Mesothelial cell of epicardium (in vitro differentiated cells): ENCODE data around the gene RFLNA. TPM values are rescaled to one million over a fixed set of nuclear protein-coding genes. Genes with fewer than 3 reads are reported as not detected.
"Not testable (repeated sequence)": the region's sequence is repeated elsewhere in the genome, so short reads cannot be mapped to it uniquely, and the experiment has no call there.

Experiments
- DNase-seq, 2 experiments: peaks; one replicate each; pipeline ENCODE4 v3.0.0; 2021; ENCODE audit warnings: low spot score in 2 of 2; ENCODE audit not compliant: unreplicated experiment in 2 of 2
- H3K27ac Mint-ChIP-seq: 2 replicates; pipeline ENCODE4 v1.8.0; 2021; ENCODE audit warnings: mixed read lengths
- H3K27me3 Mint-ChIP-seq: 2 replicates; pipeline ENCODE4 v1.8.0; 2021; ENCODE audit warnings: low read depth, mixed read lengths
- H3K36me3 Mint-ChIP-seq: 2 replicates; pipeline ENCODE4 v1.8.0; 2021; ENCODE audit warnings: mixed read lengths
- H3K4me1 Mint-ChIP-seq: 2 replicates; pipeline ENCODE4 v1.8.0; 2021; ENCODE audit warnings: mixed read lengths
- H3K4me3 Mint-ChIP-seq: 2 replicates; pipeline ENCODE4 v1.8.0; 2021; ENCODE audit warnings: mild to moderate bottlenecking, moderate library complexity, mixed read lengths
- H3K9me3 Mint-ChIP-seq: 2 replicates; pipeline ENCODE4 v1.8.0; 2021; ENCODE audit warnings: mixed read lengths
- total RNA-seq: library from RNA; stranded (reverse); gene quantifications from 3 replicates; pipeline ENCODE4 v1.2.1, GENCODE V29; 2021
- TF ChIP-seq, protein P1 (sequence below): fragments of 200-600 bp; sonication (generic); IDR thresholded peaks from one replicate; pipeline ENCODE4 v1.5.0; 2021; ENCODE audit warnings: antibody characterized with exemption; ENCODE audit not compliant: unreplicated experiment

RFLNA gene
- total RNA-seq, 1 donor from 2014 or later = 41.0 TPM

- H3K27me3 Mint-ChIP-seq = no peaks in the 10 kb centered on the region
- no peak for DNase-seq
- H3K36me3 Mint-ChIP-seq = peaks cover 16% of the 10 kb centered on the region
- no peaks in the 10 kb centered on the region for H3K9me3 Mint-ChIP-seq
- peaks cover 29% of the 10 kb centered on the region for H3K4me1 Mint-ChIP-seq
- H3K27ac Mint-ChIP-seq = no peak overlapping the region
- H3K4me3 Mint-ChIP-seq = peak overlapping the region; percentile 86
- TF ChIP-seq, protein P1, sequence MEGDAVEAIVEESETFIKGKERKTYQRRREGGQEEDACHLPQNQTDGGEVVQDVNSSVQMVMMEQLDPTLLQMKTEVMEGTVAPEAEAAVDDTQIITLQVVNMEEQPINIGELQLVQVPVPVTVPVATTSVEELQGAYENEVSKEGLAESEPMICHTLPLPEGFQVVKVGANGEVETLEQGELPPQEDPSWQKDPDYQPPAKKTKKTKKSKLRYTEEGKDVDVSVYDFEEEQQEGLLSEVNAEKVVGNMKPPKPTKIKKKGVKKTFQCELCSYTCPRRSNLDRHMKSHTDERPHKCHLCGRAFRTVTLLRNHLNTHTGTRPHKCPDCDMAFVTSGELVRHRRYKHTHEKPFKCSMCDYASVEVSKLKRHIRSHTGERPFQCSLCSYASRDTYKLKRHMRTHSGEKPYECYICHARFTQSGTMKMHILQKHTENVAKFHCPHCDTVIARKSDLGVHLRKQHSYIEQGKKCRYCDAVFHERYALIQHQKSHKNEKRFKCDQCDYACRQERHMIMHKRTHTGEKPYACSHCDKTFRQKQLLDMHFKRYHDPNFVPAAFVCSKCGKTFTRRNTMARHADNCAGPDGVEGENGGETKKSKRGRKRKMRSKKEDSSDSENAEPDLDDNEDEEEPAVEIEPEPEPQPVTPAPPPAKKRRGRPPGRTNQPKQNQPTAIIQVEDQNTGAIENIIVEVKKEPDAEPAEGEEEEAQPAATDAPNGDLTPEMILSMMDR = no peak
Observed at GRCh38 chr12:124297389-124297788, 2.5 kb downstream of the RFLNA start.

- no peaks in the 10 kb centered on the region for H3K27me3 Mint-ChIP-seq
- no peaks in the 10 kb centered on the region for H3K9me3 Mint-ChIP-seq
- TF ChIP-seq, protein P1 = no peak
- H3K27ac Mint-ChIP-seq = no peak overlapping the region
- H3K4me3 Mint-ChIP-seq = no peak overlapping the region
- H3K36me3 Mint-ChIP-seq = peaks cover 16% of the 10 kb centered on the region
- H3K4me1 Mint-ChIP-seq = peaks cover 29% of the 10 kb centered on the region
- DNase-seq = no peak
Observed at GRCh38 chr12:124297856-124298255, 3.0 kb downstream of the RFLNA start.

- Mint-ChIP-seq H3K9me3 (no peaks in the 10 kb centered on the region), H3K36me3 (peaks cover 16% of the 10 kb centered on the region), H3K4me3 (no peak overlapping the region), H3K27me3 (no peaks in the 10 kb centered on the region), H3K27ac (no peak overlapping the region), H3K4me1 (peaks cover 26% of the 10 kb centered on the region)
- TF ChIP-seq, protein P1 = no peak
- no peak for DNase-seq
Observed at GRCh38 chr12:124298685-124299410, 4.0 kb downstream of the RFLNA start.

- no peak overlapping the region for H3K4me3 Mint-ChIP-seq
- no peak overlapping the region for H3K27ac Mint-ChIP-seq
- TF ChIP-seq, protein P1 = no peak
- no peaks in the 10 kb centered on the region for H3K27me3 Mint-ChIP-seq
- H3K36me3 Mint-ChIP-seq = peaks cover 19% of the 10 kb centered on the region
- no peak for DNase-seq
- no peaks in the 10 kb centered on the region for H3K9me3 Mint-ChIP-seq
- peaks cover 16% of the 10 kb centered on the region for H3K4me1 Mint-ChIP-seq
Observed at GRCh38 chr12:124299628-124300388, 4.9 kb downstream of the RFLNA start.

DNA sequence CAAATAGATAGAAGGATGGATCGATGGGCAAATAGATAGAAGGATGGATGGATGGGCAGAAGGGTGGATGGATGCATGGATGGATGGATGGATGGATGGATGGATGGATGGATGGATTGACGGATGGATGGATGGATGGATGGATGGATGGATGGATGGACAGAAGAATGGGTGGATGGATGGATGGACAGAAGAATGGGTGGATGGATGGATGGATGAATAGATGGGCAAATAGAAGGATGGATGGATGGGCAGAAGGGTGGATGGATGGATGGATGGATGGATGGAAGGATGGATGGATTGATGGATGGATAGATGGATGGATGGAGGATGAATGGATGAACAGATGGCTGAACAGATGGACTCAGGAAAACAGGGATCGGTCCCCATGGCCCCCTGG lies 5.8 kb downstream of the RFLNA start:
- not testable (repeated sequence) for H3K27ac Mint-ChIP-seq, DNase-seq
- peaks cover 16% of the 10 kb centered on the region for H3K4me1 Mint-ChIP-seq

DNA sequence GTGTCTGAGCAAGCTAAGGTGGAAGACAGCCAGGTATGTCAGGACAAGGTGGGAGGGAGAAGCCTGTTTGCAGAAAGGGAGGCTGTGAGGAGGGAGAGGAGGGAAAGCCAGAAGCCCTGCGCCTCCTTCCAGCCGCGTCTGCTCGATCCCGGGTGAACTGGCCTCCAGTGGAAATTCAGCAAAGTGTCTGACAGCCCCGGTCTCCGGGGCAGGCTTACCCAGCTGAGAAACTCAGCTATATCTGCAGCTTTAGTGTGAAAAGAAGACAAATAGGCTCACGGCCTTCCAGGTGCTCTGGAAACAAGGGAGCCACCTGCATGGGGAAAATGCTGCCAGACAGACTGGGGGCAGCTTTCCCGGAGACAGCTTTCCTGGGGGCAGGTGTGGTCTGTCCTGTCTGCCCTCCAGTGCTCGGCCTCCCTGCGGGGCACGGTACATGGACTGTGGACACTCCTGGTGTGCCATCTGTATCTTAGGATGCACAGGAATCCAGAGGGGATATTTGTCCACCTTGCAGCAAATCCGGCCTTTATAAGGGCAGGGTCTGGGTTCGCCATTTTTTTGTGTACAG lies 6.3 kb downstream of the RFLNA start:
- TF ChIP-seq, protein P1 = no peak
- no peak for DNase-seq
- Mint-ChIP-seq H3K4me1 (peaks cover 13% of the 10 kb centered on the region), H3K36me3 (peaks cover 22% of the 10 kb centered on the region), H3K27ac (no peak overlapping the region), H3K4me3 (no peak overlapping the region), H3K27me3 (no peaks in the 10 kb centered on the region), H3K9me3 (no peaks in the 10 kb centered on the region)

More for the DNA sequence above, 5.8 kb downstream of the RFLNA start:
- H3K27me3 Mint-ChIP-seq, H3K4me3 Mint-ChIP-seq, H3K9me3 Mint-ChIP-seq: not testable (repeated sequence)
- H3K36me3 Mint-ChIP-seq = peaks cover 22% of the 10 kb centered on the region
